Astrocyte of the cerebellum (primary cell): ENCODE measurements around the gene RBM23.

Source experiments
- DNase-seq: peaks from one replicate; pipeline ENCODE4 v3.0.0-alpha.2; 2011; ENCODE audit warnings: low read depth
- H3K4me3 ChIP-seq: 2 replicates; pipeline ENCODE4 v1.5.1; 2011; ENCODE audit warnings: mild to moderate bottlenecking, low read depth, low read length, moderate library complexity
- in situ Hi-C: cut with HindIII; loops from 2 replicates; pipeline ENCODE4 v1.10.0; 2017; ENCODE audit warnings: low sequenced_read_pairs
- TF ChIP-seq, protein P1 (sequence below): IDR thresholded peaks from 2 replicates; pipeline ENCODE4 v1.5.1; 2012; ENCODE audit warnings: low read length, low read depth, moderate library complexity, mild to moderate bottlenecking; ENCODE audit errors: missing control alignments

The RBM23 gene

DNA sequence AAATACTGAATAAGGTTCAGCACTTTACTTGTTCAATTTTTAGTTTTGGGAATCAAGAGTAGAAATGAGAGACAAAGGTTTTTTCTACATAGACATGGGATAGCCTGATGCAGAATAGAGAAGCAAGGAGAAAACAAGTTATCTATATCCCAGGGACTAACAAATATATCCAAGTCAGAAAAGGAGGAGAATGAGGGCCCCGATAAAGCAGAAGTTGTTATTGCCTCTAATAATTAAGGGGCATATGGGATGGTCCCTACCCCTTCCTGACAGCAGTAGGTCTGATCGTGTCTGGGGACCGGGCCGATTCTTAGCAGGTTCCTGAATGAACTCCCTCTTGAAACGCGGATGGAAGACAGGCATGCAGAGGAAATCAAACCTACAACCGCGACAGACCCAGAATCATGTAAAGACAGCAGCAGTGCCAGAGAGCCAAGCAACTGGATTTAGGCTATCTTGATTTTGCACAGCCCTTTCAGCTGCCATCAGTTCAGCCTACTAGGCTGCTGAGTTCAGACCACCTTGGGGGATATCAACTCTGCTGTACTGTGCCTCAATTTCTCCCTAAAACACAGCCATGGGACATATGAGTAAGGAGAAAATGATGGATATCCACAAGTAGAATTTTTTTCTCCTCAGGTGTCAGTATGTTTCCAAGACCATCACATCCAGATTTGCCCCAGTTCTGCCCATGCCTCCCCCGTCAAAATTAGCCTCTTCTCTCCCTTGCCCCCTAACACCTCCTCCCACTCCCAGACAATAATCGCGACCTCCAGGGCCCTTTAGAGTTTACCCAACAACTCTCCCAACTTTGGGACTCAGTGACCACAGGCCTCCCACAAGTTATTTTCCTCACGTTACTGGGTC is 9.5 kb upstream of the RBM23 start:
- in situ Hi-C loops, result no loop called here

DNA sequence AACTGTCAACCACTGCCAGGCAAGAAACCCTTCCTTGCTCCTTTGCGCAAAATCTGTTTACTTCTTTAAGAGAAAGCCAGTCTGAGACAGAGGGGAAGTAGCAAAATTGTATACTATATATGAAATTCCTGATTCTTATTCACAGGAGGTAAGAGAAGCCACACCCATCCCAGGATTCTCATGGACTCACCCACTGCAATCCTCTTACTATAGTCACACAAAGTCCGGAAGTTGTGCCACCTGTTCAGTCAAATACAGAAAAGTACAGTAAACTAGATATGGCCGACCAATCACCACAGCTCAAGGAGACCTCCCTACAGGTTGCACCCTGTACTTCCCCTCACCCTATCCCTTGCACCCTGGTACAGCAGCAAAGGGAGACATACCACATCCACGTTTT is 7.4 kb upstream of the RBM23 start:
- TF ChIP-seq, protein P1, sequence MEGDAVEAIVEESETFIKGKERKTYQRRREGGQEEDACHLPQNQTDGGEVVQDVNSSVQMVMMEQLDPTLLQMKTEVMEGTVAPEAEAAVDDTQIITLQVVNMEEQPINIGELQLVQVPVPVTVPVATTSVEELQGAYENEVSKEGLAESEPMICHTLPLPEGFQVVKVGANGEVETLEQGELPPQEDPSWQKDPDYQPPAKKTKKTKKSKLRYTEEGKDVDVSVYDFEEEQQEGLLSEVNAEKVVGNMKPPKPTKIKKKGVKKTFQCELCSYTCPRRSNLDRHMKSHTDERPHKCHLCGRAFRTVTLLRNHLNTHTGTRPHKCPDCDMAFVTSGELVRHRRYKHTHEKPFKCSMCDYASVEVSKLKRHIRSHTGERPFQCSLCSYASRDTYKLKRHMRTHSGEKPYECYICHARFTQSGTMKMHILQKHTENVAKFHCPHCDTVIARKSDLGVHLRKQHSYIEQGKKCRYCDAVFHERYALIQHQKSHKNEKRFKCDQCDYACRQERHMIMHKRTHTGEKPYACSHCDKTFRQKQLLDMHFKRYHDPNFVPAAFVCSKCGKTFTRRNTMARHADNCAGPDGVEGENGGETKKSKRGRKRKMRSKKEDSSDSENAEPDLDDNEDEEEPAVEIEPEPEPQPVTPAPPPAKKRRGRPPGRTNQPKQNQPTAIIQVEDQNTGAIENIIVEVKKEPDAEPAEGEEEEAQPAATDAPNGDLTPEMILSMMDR, result no peak

More for the DNA sequence above, 9.5 kb upstream of the RBM23 start:
- H3K4me3 ChIP-seq, result peak overlapping the region; percentile 99
- no peak for DNase-seq
- TF ChIP-seq, protein P1, result no peak

GRCh38 chr14:22925513-22925912 is 6.6 kb upstream of the RBM23 start:
- H3K4me3 ChIP-seq, result no peak overlapping the region
- TF ChIP-seq, protein P1, result no peak
- DNase-seq, result no peak
- in situ Hi-C loops, result no loop called here

More for the DNA sequence above, 7.4 kb upstream of the RBM23 start:
- in situ Hi-C loops, result no loop called here
- no peak for DNase-seq
- H3K4me3 ChIP-seq, result no peak overlapping the region

DNA sequence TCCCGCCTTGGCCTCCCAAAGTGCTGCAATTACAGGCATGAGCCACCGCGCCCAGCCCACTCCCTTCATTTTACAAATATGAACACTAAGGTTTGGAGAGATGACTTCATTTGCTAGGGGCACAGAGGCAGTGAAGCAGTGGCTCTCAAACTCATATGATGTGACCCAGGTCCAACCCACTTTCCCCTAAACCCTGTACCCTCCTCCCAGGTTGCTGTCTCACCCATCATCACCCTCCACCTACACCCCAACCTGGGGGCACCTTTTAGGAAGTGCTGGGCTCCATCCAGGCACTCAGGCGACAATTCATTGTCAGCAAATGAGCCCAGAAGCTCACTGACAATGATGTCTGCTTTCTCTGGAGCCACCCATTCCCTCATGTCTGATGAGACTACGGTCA is 4.8 kb upstream of the RBM23 start:
- DNase-seq, result no peak
- no peak overlapping the region for H3K4me3 ChIP-seq
- TF ChIP-seq, protein P1, result no peak
- in situ Hi-C loops, result no loop called here

DNA sequence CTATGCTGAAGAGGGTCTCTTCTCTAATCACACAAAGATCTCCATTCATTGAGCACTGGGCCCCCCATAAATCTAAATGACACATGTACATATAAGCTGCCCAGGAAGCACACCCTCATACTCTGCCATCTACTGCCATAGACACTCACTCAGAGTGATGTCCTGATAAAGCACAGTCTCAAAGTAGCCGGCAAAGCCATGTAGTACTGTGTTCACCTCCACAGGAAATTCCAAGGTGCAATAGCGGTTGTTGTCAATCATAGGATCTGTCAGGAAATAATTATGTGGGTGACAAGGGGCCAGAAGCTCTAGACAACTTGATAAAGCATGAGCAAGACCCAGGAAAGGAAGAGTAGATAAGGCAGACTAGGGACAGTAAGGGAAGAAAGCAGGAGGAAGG is 3.3 kb upstream of the RBM23 start:
- TF ChIP-seq, protein P1, result no peak
- no peak overlapping the region for H3K4me3 ChIP-seq
- no peak for DNase-seq
- in situ Hi-C loops, result no loop called here

- TF ChIP-seq, protein P1, result no peak
- no peak overlapping the region for H3K4me3 ChIP-seq
- DNase-seq, result no peak
- in situ Hi-C loops, result no loop called here
Observed at GRCh38 chr14:22920697-22921096, 1.7 kb upstream of the RBM23 start.
